ENCODE results near the gene ERICH2.

The ERICH2 gene

DNA sequence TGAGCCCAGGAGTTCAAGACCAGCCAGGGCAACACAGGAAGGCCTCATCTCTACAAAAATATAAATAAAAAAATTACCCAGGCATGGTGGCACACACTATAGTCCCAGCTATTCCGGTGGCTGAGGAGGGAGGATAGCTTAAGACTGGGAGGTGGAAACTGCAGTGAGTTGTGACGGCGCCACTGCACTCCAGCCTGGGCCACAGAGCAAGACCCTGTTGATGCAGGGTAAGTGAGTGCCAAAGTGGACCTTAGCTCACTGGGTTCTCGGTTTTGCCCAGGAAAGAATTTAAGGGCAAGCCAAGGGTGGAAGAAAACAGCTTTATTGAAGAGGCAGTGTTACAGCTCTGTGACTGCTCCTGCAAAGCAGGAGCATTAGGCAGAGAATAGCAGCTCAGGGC, 6.9 kb upstream of the ERICH2 start:
- no peak for DNase-seq (ENCODE audit: low spot score)

DNA sequence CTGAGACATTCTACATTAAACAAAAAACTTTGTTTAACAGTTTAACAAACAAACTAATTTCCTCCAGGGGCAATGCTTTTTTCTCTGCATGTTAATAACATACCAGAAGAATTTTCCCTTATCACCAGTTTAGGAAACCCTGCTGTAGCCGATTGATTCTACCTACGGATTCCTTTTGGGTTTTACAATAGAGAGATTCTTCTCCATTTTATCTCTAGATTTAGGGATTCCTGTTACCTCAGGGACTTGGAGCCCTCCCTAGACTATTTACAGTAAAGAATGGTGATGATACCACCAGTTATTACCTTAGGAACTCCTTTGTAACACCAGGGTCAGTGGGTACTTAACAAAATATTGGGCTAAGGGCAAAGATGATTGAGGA, 5.3 kb upstream of the ERICH2 start:
- DNase-seq (ENCODE audit: low spot score): no peak

DNA sequence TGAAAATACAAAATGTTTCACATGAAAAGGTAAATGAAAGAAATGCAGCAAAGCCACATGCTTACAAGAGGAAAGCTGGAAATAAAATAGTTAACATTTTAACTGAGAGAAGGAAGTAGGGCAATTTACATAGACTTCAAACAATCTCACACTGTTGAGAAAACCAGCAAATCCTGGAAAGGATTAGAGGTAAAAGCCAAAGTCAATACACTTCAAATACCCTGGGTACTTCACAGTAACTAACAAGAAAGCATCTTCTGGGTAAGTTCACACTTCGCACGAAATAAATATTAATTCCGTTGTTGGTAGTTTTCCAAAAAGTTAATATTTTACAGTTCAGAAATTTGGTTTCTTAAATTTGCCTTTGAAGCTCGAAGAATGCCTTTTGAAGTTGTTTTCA, 3.5 kb upstream of the ERICH2 start:
- DNase-seq (ENCODE audit: low spot score): no peak

DNA sequence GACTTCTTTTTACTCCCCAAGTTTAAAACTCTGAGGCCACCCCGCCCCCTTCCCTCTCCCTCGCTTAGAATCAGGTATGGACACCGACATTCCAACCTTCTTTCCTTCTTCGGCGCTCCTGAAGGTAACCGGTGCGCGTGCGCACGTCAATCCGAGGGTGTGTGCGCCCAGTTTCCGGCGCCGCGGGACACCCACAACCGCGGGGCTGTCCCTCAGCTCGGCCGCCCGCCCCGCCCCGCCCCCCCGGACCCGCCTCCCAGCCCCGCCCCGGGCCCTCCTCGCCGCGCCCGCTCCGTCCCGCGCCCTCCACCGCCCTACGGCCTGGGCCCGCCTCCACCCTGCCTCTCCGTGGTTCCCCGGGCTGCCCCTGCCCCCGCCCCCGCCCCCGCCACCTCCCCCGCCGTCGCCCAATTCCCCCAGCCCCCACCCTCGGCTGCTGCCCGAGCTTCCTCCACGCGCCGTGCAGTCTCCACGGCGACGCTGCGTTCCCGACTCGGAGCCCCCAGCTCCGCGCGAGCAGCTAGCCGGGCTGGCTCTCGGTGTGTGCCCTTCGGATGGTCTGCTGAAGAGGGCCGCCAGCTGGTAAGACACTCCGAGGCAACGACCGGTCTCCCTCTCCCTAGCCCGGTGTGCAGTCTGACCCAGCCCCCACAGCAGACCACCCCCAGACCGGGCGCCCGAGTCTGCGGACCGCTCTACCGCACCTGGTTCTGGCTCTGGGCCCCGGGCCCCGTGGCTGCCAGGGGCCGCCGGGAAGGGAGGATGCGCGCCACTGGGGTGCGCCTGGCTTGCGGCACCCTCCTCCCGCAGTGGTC, 635 bp downstream of the ERICH2 start:
- peak; percentile 66 for DNase-seq (ENCODE audit: low spot score)

DNA sequence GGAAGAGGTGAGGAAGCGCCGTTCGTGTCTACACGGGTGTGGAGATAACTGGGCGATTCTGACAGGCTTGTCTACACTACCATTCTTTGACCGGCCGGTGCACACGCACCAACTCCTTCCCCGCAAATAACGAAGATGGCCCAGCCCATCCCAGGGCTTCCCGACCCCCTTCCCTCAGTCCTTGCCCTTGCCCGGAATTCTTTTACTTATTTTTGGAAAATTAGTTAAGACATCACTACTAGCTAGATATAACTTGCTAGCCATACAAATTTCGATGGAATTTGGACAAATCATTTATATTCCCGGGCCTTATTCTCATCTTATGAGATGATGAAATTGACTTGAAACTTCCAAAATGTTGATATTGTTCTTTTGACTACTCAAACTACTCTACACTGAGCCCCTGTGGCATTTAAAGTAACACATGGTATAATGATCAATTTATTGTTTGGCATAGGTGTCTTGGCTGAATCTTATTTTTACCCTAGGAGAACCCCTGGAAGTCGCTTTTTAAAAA, 1.3 kb downstream of the ERICH2 start:
- no peak for DNase-seq (ENCODE audit: low spot score)

GRCh38 chr2:170772295-170772694, 2.1 kb downstream of the ERICH2 start:
- DNase-seq (ENCODE audit: low spot score): no peak

DNA sequence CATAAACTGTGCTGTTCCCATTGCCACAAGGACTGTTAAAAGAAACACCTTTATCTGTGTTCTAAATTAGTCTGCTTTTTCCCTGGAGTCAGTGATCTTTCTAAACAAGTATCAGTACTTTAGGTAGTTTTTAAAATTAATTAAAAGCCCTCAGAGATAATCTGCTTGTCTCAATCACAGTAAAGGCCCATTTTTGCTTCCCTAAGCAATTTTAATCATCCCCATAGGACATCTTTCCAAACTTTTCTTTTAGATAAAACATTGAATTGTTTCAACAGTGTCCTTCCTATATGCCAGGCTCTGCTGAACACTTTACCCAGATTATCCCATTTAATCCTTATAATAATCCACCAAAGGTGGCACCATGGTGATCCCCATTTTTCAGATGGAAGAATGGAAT, 3.9 kb downstream of the ERICH2 start:
- no peak for DNase-seq (ENCODE audit: low spot score)

GRCh38 chr2:170778900-170779299, 8.7 kb downstream of the ERICH2 start:
- DNase-seq (ENCODE audit: low spot score): no peak

- DNase-seq (ENCODE audit: low spot score): no peak
Observed at GRCh38 chr2:170779304-170779703, 9.1 kb downstream of the ERICH2 start.

DNA sequence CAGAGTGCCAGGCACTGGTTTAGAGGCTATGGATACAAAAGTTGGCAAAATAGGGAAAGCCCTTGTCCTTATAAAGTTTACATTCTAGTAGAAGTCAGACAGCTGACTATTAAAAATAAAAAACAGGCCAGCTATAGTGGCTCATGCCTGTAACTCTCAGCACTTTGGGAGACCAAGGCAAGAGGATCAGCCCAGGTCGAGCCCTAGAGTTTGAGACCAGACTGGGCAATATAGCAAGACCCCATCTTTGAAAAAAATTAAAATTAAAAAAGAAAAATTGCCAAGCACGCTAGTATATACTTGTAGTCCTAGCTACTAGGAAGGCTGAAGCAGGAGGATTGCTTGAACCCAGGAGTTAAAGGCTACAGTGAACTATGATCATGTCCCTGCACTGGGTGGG, 12.5 kb downstream of the ERICH2 start:
- no peak for DNase-seq (ENCODE audit: low spot score)

GRCh38 chr2:170783549-170783948, 13.4 kb downstream of the ERICH2 start:
- no peak for DNase-seq (ENCODE audit: low spot score)

GRCh38 chr2:170798996-170799395, 28.8 kb downstream of the ERICH2 start:
- DNase-seq (ENCODE audit: low spot score): no peak

- DNase-seq (ENCODE audit: low spot score): no peak
Observed at GRCh38 chr2:170806548-170806947, 36.4 kb downstream of the ERICH2 start.

GRCh38 chr2:170812710-170813600, 42.8 kb downstream of the ERICH2 start:
- peak; percentile 60 for DNase-seq (ENCODE audit: low spot score)

- DNase-seq (ENCODE audit: low spot score): no peak
Observed at GRCh38 chr2:170813611-170814532, 43.7 kb downstream of the ERICH2 start.

DNA sequence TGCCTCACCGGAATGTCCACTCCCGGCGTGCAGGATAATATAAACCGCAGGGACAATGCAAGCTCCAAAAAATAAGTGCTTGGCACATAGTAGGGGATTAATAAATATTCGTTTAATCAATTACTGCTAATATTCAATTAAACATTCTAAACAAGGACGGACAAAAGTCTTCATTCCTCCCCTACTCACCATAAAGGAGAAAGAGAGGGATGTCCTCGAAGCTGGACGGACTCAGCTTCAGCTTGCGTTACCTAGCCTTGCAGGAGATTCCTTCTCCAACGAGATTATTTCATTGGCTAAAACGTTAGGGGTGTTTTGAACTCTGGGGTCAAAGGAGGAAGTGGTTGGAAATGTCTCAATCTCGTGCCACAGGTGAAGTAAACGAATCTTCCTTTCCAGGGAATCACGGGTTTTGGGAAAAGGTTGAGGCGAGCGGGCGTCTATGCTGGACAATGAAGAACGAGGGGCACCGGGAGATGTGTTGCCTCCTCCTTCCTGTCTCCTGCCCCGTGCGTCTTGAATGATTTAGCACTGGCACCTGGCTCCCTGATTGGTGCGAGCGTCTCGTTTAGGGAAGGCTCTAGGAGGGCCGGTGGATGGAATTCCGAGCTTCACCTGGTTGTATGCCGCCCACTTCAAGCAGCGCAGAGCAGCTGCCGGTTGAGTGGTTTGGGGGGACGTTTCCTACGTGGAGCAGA, 44.5 kb downstream of the ERICH2 start:
- no peak for DNase-seq (ENCODE audit: low spot score)

GRCh38 chr2:170815311-170815710, 45.1 kb downstream of the ERICH2 start:
- DNase-seq (ENCODE audit: low spot score): no peak

- DNase-seq (ENCODE audit: low spot score): peak; percentile 65
Observed at GRCh38 chr2:170815746-170816503, 45.7 kb downstream of the ERICH2 start.

DNA sequence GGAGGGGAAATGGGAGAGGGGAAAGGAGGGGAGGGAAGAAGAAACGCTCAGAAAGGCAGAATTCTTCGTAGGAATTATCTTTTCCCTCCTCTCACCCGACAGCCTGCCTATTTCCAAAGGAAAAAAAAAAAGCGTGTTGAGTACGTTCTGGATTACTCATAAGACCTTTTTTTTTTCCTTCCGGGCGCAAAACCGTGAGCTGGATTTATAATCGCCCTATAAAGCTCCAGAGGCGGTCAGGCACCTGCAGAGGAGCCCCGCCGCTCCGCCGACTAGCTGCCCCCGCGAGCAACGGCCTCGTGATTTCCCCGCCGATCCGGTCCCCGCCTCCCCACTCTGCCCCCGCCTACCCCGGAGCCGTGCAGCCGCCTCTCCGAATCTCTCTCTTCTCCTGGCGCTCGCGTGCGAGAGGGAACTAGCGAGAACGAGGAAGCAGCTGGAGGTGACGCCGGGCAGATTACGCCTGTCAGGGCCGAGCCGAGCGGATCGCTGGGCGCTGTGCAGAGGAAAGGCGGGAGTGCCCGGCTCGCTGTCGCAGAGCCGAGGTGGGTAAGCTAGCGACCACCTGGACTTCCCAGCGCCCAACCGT, 46.4 kb downstream of the ERICH2 start, which contains the start of gene GAD1:
Gene GAD1 (plus strand): TSS at position 384 of the 589 bp plus-strand sequence. CDS start 1,705 bp downstream, outside the sequence.
- DNase-seq (ENCODE audit: low spot score): peak; percentile 35
